Nephron (organoid): Measurements from ENCODE around the gene ELMO3.

Source experiments
- H3K27ac Mint-ChIP-seq, 3 experiments: 2 replicates each; pipeline ENCODE4 v1.8.0; 2020; ENCODE audit warnings: mixed read lengths in 3 of 3, mild to moderate bottlenecking in 2 of 3, moderate library complexity in 1 of 3
- H3K27me3 Mint-ChIP-seq: 2 replicates; pipeline ENCODE4 v1.8.0; 2021; ENCODE audit warnings: low read depth, mild to moderate bottlenecking, moderate library complexity, mixed read lengths
- H3K36me3 Mint-ChIP-seq: 2 replicates; pipeline ENCODE4 v1.8.0; 2020; ENCODE audit warnings: low read depth, mixed read lengths
- H3K4me1 Mint-ChIP-seq: 2 replicates; pipeline ENCODE4 v1.8.0; 2020; ENCODE audit warnings: mixed read lengths
- H3K4me3 Mint-ChIP-seq, 3 experiments: 2 replicates each; pipeline ENCODE4 v1.8.0; 2020; ENCODE audit warnings: mild to moderate bottlenecking in 3 of 3, mixed read lengths in 3 of 3, moderate library complexity in 2 of 3
- H3K9me3 Mint-ChIP-seq: 2 replicates; pipeline ENCODE4 v1.8.0; 2020; ENCODE audit warnings: mixed read lengths
- TF ChIP-seq, protein P1 (sequence below), 3 experiments: fragments of 200-600 bp; sonication (generic); IDR thresholded peaks; one replicate each; pipeline ENCODE4 v1.5.0; 2021; ENCODE audit warnings: antibody characterized with exemption in 3 of 3; ENCODE audit not compliant: unreplicated experiment in 3 of 3

The ELMO3 gene

DNA sequence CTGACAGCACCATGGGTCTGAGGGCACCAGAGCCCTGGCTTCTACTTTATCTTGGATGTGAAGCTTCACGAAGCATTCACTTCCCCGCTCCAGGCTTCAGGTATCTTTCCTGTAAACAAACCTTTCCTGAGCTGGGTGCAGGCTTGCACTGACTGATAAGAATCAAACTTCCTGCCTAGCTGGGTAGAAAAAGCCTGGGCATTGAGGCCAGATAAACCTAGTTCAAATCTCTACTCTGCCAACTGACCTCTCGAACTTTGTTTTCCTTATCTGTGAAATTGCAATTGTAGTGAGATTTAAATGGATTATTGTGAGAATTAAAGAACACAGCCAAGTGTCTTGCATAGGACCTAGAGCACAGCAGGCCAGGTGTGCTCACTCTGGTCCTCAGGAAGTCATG is 25.1 kb downstream of the ELMO3 start:
- H3K4me1 Mint-ChIP-seq: peaks cover 25% of the 10 kb centered on the region
- no peaks in the 10 kb centered on the region for H3K9me3 Mint-ChIP-seq
- H3K27me3 Mint-ChIP-seq: no peaks in the 10 kb centered on the region
- H3K36me3 Mint-ChIP-seq: peaks cover 4% of the 10 kb centered on the region
- TF ChIP-seq, protein P1, sequence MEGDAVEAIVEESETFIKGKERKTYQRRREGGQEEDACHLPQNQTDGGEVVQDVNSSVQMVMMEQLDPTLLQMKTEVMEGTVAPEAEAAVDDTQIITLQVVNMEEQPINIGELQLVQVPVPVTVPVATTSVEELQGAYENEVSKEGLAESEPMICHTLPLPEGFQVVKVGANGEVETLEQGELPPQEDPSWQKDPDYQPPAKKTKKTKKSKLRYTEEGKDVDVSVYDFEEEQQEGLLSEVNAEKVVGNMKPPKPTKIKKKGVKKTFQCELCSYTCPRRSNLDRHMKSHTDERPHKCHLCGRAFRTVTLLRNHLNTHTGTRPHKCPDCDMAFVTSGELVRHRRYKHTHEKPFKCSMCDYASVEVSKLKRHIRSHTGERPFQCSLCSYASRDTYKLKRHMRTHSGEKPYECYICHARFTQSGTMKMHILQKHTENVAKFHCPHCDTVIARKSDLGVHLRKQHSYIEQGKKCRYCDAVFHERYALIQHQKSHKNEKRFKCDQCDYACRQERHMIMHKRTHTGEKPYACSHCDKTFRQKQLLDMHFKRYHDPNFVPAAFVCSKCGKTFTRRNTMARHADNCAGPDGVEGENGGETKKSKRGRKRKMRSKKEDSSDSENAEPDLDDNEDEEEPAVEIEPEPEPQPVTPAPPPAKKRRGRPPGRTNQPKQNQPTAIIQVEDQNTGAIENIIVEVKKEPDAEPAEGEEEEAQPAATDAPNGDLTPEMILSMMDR (IDR thresholded peaks at IDR 0.05; ENCODE audit: unreplicated experiment in 3 of 3): no peak
- no peak overlapping the region for H3K27ac Mint-ChIP-seq
- no peak overlapping the region for H3K4me3 Mint-ChIP-seq

DNA sequence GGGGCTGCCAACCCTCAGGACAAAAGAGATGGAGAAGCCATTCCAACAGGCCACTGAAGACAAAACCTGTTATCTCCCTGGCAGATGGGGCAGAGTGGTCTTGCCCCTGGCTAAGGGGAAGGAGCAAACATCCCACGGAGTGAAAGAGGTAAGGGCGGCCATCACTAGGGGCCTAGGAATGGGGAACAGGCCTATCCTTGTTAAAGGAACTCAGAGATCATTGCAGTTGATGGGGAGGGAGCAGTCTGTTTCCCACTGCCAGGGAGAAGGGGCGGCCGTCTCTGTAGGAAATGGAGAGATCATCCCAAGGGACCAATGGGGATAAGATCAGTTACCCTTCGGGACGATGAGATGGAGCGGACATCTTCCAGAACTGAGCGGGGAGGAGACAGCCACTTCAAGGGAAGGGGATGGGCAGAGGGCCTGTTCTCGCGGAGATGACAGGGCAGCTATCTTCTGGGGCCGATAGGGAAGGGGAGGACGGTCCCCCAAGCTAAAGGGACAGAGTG is 27.4 kb downstream of the ELMO3 start:
- H3K36me3 Mint-ChIP-seq: peaks cover 13% of the 10 kb centered on the region
- no peaks in the 10 kb centered on the region for H3K27me3 Mint-ChIP-seq
- TF ChIP-seq, protein P1 (IDR thresholded peaks at IDR 0.05; ENCODE audit: unreplicated experiment in 3 of 3): no peak
- H3K9me3 Mint-ChIP-seq: no peaks in the 10 kb centered on the region
- H3K4me3 Mint-ChIP-seq: peak overlapping the region; percentile 99 to 100 (median 99)
- peak overlapping the region; percentile 77 to 93 (median 81) for H3K27ac Mint-ChIP-seq
- peaks cover 25% of the 10 kb centered on the region for H3K4me1 Mint-ChIP-seq

DNA sequence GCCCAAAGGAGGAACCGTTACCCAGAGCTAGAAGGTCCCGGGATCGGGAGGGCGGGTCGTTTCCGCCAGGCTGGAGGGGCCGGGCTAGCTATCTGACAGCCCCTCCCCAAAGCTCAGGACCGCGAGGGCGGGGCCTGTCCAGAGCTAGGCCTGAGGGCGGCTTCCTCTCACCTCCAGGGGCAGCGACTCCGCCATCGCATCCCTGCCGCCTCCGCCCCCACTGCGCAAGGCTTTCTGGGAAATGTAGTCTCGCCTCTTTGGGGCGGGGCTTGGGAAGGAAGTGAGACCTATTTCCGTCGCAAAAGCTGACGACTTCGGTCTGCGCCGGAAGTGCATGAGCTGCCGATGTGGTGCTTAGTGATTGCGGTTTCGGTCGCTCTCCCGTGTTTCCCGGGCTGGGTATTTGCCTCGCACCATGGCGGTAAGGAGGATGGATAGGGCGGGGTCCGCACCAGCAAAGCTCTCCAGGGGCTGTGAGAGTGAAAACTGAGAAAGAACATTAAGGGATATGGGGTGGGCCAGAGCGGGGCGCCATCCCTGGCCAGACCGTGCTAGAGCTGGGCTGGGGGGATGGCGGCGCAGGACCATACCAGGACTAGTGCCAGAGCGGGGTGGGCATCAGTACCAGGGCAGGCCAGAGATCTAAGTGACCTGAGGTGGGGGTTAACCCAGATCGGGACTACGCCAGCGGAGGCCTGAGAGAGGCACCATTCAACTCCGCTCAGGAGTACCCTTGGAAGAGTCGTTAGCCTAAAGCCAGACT is 28.1 kb downstream of the ELMO3 start, which contains the start of gene TMEM208:
TMEM208 (plus strand) TSS at position 327 of the 763 bp plus-strand sequence; CDS start at position 416, 89 bp downstream.
- H3K4me3 Mint-ChIP-seq: peak within 1 kb of the TSS; percentile 99 to 100 (median 99)
- H3K27ac Mint-ChIP-seq: peak within 1 kb of the TSS; percentile 77 to 93 (median 81)
- peaks cover 25% of the 10 kb centered on the region for H3K4me1 Mint-ChIP-seq
- peaks cover 13% of the 10 kb centered on the region for H3K36me3 Mint-ChIP-seq
- TF ChIP-seq, protein P1 (IDR thresholded peaks at IDR 0.05; ENCODE audit: unreplicated experiment in 3 of 3): no peak
- H3K27me3 Mint-ChIP-seq: no peaks in the 10 kb centered on the region
- no peaks in the 10 kb centered on the region for H3K9me3 Mint-ChIP-seq

DNA sequence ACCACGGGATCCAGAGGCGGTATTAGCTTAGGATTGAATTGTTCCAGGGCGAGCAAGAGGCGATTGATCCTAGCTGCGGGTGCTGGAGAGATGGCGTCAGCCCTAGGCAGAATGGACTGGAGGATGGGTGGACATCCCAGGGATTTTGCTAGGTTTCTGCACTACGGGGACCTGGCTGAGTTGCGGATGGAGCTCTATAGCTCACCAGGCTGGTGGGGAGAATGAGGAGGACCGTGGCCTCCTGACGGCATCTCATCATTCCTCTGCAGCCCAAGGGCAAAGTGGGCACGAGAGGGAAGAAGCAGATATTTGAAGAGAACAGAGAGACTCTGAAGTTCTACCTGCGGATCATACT is 28.6 kb downstream of the ELMO3 start:
- TF ChIP-seq, protein P1 (IDR thresholded peaks at IDR 0.05; ENCODE audit: unreplicated experiment in 3 of 3): no peak
- Mint-ChIP-seq H3K4me1 (peaks cover 25% of the 10 kb centered on the region), H3K36me3 (peaks cover 13% of the 10 kb centered on the region), H3K27me3 (no peaks in the 10 kb centered on the region), H3K4me3 (peak overlapping the region; percentile 99 to 100 (median 99)), H3K9me3 (no peaks in the 10 kb centered on the region), H3K27ac (no peak overlapping the region)

DNA sequence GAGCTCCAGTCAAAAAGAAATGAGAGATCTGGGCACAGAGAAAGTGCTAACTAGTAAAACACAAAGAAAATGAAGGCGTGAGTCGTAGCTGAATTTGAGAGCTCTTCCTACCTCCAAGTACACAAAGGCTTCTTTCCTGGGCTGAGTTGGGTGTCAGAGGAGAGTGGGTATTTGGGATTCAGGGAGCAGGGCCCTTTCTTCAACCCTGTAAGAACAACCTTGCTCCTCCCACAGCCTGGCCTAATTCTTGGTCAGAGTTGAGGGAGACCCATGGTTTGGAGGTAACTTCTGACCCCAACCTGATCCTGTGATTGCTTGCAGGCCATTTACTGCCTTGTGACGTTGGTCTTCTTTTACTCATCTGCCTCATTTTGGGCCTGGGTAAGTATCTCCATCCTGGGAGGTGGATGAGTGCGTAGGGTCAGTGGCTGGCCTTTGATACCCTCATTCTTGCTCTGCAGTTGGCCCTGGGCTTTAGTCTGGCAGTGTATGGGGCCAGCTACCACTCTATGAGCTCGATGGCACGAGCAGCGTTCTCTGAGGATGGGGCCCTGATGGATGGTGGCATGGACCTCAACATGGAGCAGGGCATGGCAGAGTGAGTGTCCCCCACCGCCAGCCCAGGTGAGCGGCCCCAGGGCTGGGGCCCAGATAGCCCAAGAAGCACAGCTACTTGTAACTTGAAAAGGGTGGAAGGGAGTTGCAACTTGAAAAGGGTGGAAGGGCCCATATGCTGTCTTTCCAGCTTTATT is 29.3 kb downstream of the ELMO3 start:
- Mint-ChIP-seq H3K9me3 (no peaks in the 10 kb centered on the region), H3K4me3 (peak overlapping the region; percentile 99 to 100 (median 99)), H3K4me1 (peaks cover 25% of the 10 kb centered on the region), H3K27ac (no peak overlapping the region), H3K36me3 (peaks cover 14% of the 10 kb centered on the region), H3K27me3 (no peaks in the 10 kb centered on the region)
- TF ChIP-seq, protein P1 (IDR thresholded peaks at IDR 0.05; ENCODE audit: unreplicated experiment in 3 of 3): no peak
